ENCODE results near the gene TSPAN15. TPM values are rescaled to one million over a fixed set of nuclear protein-coding genes. Genes with fewer than 3 reads are reported as not detected.
"Not testable (repeated sequence)": the region's sequence is repeated elsewhere in the genome, so short reads cannot be mapped to it uniquely, and the experiment has no call there.

The TSPAN15 gene
- total RNA-seq, 1 donor from 2014 or later = 11.8 TPM

GRCh38 chr10:69504576-69505250 lies 53.4 kb downstream of the TSPAN15 start:
- no peak for DNase-seq (ENCODE audit: missing footprints)
- intact Hi-C loops (cut with DNase I) = loop anchor here (5.0 kb wide), 2 partner anchors 42 to 57 kb away; no protein-coding TSS in a partner anchor
- no peak for ATAC-seq

- intact Hi-C loops (cut with DNase I) = loop anchor here (5.0 kb wide), 2 partner anchors 43 to 58 kb away; no protein-coding TSS in a partner anchor
Measured at GRCh38 chr10:69505636-69506318, 54.5 kb downstream of the TSPAN15 start.

GRCh38 chr10:69506487-69506833 lies 55.2 kb downstream of the TSPAN15 start:
- no peak for ATAC-seq
- DNase-seq (ENCODE audit: missing footprints) = no peak
- intact Hi-C loops (cut with DNase I) = loop anchor here (5.0 kb wide), 2 partner anchors 44 to 59 kb away; no protein-coding TSS in a partner anchor

More at GRCh38 chr10:69505636-69506318, 54.5 kb downstream of the TSPAN15 start:
- no peak for ATAC-seq
- no peak for DNase-seq (ENCODE audit: missing footprints)

GRCh38 chr10:69506834-69507713 lies 55.8 kb downstream of the TSPAN15 start:
- ATAC-seq (no peak), DNase-seq (ENCODE audit: missing footprints) (no peak)
- intact Hi-C loops (cut with DNase I) = loop anchor here (5.0 kb wide), 2 partner anchors 45 to 60 kb away; no protein-coding TSS in a partner anchor

GRCh38 chr10:69508738-69509340 lies 57.6 kb downstream of the TSPAN15 start:
- intact Hi-C loops (cut with DNase I) = loop anchor here (1.0 to 5.0 kb wide), 3 partner anchors 47 to 82 kb away; no protein-coding TSS in a partner anchor
- no peak for DNase-seq (ENCODE audit: missing footprints)
- ATAC-seq = no peak

GRCh38 chr10:69512901-69513300 lies 61.6 kb downstream of the TSPAN15 start:
- ATAC-seq (no peak), DNase-seq (ENCODE audit: missing footprints) (no peak)
- intact Hi-C loops (cut with DNase I) = no loop called here

- intact Hi-C loops (cut with DNase I) = no loop called here
- DNase-seq (ENCODE audit: missing footprints) (no peak), ATAC-seq (no peak)
Measured at GRCh38 chr10:69513617-69514016, 62.4 kb downstream of the TSPAN15 start.

GRCh38 chr10:69515699-69516259 lies 64.5 kb downstream of the TSPAN15 start:
- intact Hi-C loops (cut with DNase I) = loop anchor here (1.0 kb wide), 1 partner anchor 124 kb away; no protein-coding TSS in a partner anchor
- DNase-seq (ENCODE audit: missing footprints) (peak; percentile 85), ATAC-seq (peak; percentile 57)

- no peak for DNase-seq (ENCODE audit: missing footprints)
- intact Hi-C loops (cut with DNase I) = no loop called here
- no peak for ATAC-seq
Measured at GRCh38 chr10:69516316-69516715, 65.1 kb downstream of the TSPAN15 start.

GRCh38 chr10:69516796-69517195 lies 65.5 kb downstream of the TSPAN15 start:
- ATAC-seq (no peak), DNase-seq (ENCODE audit: missing footprints) (no peak)
- intact Hi-C loops (cut with DNase I) = no loop called here

- ATAC-seq = no peak
- intact Hi-C loops (cut with DNase I) = no loop called here
- no peak for DNase-seq (ENCODE audit: missing footprints)
Measured at GRCh38 chr10:69517271-69517848, 66.1 kb downstream of the TSPAN15 start.

- no peak for DNase-seq (ENCODE audit: missing footprints)
- intact Hi-C loops (cut with DNase I) = no loop called here
Measured at GRCh38 chr10:69527961-69528360, 76.7 kb downstream of the TSPAN15 start.

GRCh38 chr10:69533658-69534057 lies 82.4 kb downstream of the TSPAN15 start:
- DNase-seq (ENCODE audit: missing footprints) (no peak), ATAC-seq (no peak)
- intact Hi-C loops (cut with DNase I) = no loop called here

More at GRCh38 chr10:69527961-69528360, 76.7 kb downstream of the TSPAN15 start:
- no peak for ATAC-seq

- ATAC-seq; DNase-seq (ENCODE audit: missing footprints); intact Hi-C loops (cut with DNase I): not testable (repeated sequence)
Measured at GRCh38 chr10:69536521-69536920, 85.3 kb downstream of the TSPAN15 start.

- ATAC-seq (no peak), DNase-seq (ENCODE audit: missing footprints) (no peak)
- intact Hi-C loops (cut with DNase I) = no loop called here
Measured at GRCh38 chr10:69537449-69537848, 86.2 kb downstream of the TSPAN15 start.

- no peak for ATAC-seq
- intact Hi-C loops (cut with DNase I) = no loop called here
- DNase-seq (ENCODE audit: missing footprints) = no peak
Measured at GRCh38 chr10:69538461-69538860, 87.2 kb downstream of the TSPAN15 start.

GRCh38 chr10:69541463-69541862 lies 90.2 kb downstream of the TSPAN15 start:
- intact Hi-C loops (cut with DNase I) = no loop called here
- no peak for ATAC-seq
- DNase-seq (ENCODE audit: missing footprints) = no peak

GRCh38 chr10:69549959-69550358 lies 98.7 kb downstream of the TSPAN15 start:
- ATAC-seq = no peak
- intact Hi-C loops (cut with DNase I) = no loop called here
- DNase-seq (ENCODE audit: missing footprints) = no peak

Measured in Right ventricle myocardium inferior (tissue), 1 donor.